Lower lobe of right lung (tissue), 2 donors: Measurements from ENCODE around the gene HPCAL1. TPM values are rescaled to one million over a fixed set of nuclear protein-coding genes. Genes with fewer than 3 reads are reported as not detected.

Experiments
- ATAC-seq, 2 donors: fragments of 200-7000 bp; cut with Tn5 transposase; one replicate each; pipeline ENCODE4 v1.9.1; 2020 to 2022; ENCODE audit warnings: mild to moderate bottlenecking in 2 of 2, moderate library complexity in 2 of 2
- DNase-seq: peaks from one replicate; pipeline ENCODE4 v3.0.0-alpha.2; 2020
- H3K27ac ChIP-seq: fragments of 200-600 bp; one replicate; pipeline ENCODE4 v1.8.0; 2022
- H3K27me3 ChIP-seq: fragments of 200-600 bp; one replicate; pipeline ENCODE4 v1.8.0; 2022; ENCODE audit warnings: low read depth
- H3K36me3 ChIP-seq: fragments of 200-600 bp; one replicate; pipeline ENCODE4 v1.8.0; 2022; ENCODE audit warnings: mild to moderate bottlenecking
- H3K4me1 ChIP-seq: fragments of 200-600 bp; one replicate; pipeline ENCODE4 v1.8.0; 2022
- H3K4me3 ChIP-seq: fragments of 200-600 bp; one replicate; pipeline ENCODE4 v1.8.0; 2022; ENCODE audit warnings: mild to moderate bottlenecking
- H3K9me3 ChIP-seq: fragments of 200-600 bp; one replicate; pipeline ENCODE4 v1.8.0; 2022
- intact Hi-C: fragments of 100-400 bp; cut with DNase I; formaldehyde crosslinking; loops from one replicate; pipeline ENCODE4 v1.11.0; 2022
- total RNA-seq: library from RNA; stranded (reverse); fragmentation: NEBNext Ultra II Directional; extraction: Animal tissue kit (Norgen Biotek cat#: 25700); gene quantifications from one replicate; pipeline ENCODE4 v1.2.1, GENCODE V29; 2021
- TF ChIP-seq, protein P1 (sequence below): fragments of 200-600 bp; IDR thresholded peaks from one replicate; pipeline ENCODE4 v1.8.0; 2022; ENCODE audit warnings: antibody characterized with exemption, mild to moderate bottlenecking
- donor health status: DM: no; HTN: yes; CAD: no; lungs with severe emphysema.

Gene HPCAL1
- total RNA-seq, 1 donor from 2014 or later, result 132 TPM

GRCh38 chr2:10381997-10382353 lies 79.3 kb downstream of the HPCAL1 start:
- TF ChIP-seq, protein P1, sequence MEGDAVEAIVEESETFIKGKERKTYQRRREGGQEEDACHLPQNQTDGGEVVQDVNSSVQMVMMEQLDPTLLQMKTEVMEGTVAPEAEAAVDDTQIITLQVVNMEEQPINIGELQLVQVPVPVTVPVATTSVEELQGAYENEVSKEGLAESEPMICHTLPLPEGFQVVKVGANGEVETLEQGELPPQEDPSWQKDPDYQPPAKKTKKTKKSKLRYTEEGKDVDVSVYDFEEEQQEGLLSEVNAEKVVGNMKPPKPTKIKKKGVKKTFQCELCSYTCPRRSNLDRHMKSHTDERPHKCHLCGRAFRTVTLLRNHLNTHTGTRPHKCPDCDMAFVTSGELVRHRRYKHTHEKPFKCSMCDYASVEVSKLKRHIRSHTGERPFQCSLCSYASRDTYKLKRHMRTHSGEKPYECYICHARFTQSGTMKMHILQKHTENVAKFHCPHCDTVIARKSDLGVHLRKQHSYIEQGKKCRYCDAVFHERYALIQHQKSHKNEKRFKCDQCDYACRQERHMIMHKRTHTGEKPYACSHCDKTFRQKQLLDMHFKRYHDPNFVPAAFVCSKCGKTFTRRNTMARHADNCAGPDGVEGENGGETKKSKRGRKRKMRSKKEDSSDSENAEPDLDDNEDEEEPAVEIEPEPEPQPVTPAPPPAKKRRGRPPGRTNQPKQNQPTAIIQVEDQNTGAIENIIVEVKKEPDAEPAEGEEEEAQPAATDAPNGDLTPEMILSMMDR, result no peak
- intact Hi-C loops, result no loop called here
- ATAC-seq (no peak), DNase-seq (no peak)
- Histone ChIP-seq H3K4me3 (no peak overlapping the region), H3K36me3 (no peaks in the 10 kb centered on the region), H3K27me3 (no peaks in the 10 kb centered on the region), H3K9me3 (no peaks in the 10 kb centered on the region), H3K4me1 (peaks cover 93% of the 10 kb centered on the region), H3K27ac (peak overlapping the region; percentile 0)

GRCh38 chr2:10382354-10383061 lies 79.8 kb downstream of the HPCAL1 start:
- Histone ChIP-seq H3K36me3 (no peaks in the 10 kb centered on the region), H3K27ac (peak overlapping the region; percentile 68), H3K4me3 (peak overlapping the region; percentile 22), H3K4me1 (peaks cover 98% of the 10 kb centered on the region), H3K27me3 (no peaks in the 10 kb centered on the region), H3K9me3 (no peaks in the 10 kb centered on the region)
- intact Hi-C loops, result no loop called here
- TF ChIP-seq, protein P1, result no peak
- DNase-seq (peak; percentile 87), ATAC-seq (peak; percentile 63 to 65)

DNA sequence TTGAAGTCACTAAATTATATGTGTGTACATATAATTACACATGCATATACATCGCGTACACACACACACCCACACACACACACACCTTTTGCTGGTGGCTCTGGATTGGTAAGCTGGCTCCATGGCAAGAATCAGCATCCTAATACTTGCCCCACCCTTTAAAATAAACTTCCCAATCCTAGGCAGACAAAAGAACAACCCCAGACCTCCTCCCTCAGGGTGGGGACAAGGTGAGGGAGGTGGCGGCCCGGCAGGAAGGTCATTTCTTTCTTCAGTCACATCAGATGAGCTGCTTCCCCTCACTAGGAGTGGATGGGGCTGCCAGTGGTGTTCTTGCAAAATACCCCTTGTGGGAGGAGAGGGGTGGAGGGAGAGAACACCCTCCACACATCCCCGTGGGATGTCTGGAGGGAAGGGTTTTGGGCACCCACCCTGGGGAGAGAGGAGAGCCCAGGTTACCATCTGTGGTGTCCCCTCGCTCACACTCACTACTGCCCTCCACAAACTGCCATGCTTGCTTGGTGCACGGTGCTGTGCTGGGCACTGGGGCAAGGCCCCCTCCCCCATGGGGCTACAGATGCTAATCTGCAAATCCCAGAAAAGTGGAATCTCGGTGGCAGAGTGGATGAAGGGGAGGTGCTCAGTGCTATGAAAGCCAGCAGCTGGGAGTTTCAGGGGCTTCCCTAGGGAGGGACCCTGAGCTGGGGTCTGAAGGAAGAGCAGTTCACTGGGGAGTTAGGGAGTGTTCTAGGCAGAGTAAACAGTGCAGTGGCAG lies 81.4 kb downstream of the HPCAL1 start:
- TF ChIP-seq, protein P1, result no peak
- Histone ChIP-seq H3K4me1 (peaks cover 100% of the 10 kb centered on the region), H3K27ac (peak overlapping the region; percentile 61), H3K36me3 (no peaks in the 10 kb centered on the region), H3K9me3 (no peaks in the 10 kb centered on the region), H3K27me3 (no peaks in the 10 kb centered on the region), H3K4me3 (no peak overlapping the region)
- ATAC-seq, result no peak
- no peak for DNase-seq
- intact Hi-C loops, result no loop called here

DNA sequence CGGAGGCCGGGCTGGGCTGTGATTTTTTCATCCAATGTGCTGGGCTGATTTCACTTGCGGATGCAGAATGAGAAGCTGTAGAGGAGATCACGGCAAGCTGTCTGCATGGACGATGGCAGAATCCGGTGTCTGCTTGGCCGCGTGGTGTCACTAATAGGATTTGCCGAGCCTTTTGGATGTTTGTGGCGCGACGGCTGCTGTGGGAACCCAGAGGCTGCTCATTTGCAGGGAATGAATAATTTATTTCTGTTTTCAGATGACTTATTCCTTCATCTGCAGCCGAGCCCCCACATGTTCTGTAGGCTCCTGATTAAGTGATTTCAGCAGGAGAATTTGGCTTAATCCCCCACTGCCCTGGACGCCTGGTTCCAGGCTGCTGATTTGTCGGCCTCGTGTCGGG lies 82.8 kb downstream of the HPCAL1 start:
- intact Hi-C loops, result no loop called here

GRCh38 chr2:10385933-10386773 lies 83.4 kb downstream of the HPCAL1 start:
- no peaks in the 10 kb centered on the region for H3K27me3 ChIP-seq
- TF ChIP-seq, protein P1, result no peak
- no peak overlapping the region for H3K4me3 ChIP-seq
- no peaks in the 10 kb centered on the region for H3K36me3 ChIP-seq
- no peaks in the 10 kb centered on the region for H3K9me3 ChIP-seq
- intact Hi-C loops, result no loop called here
- no peak for DNase-seq
- H3K27ac ChIP-seq, result peak overlapping the region; percentile 61
- peak; percentile 12 to 51 for ATAC-seq
- H3K4me1 ChIP-seq, result peaks cover 100% of the 10 kb centered on the region

More for the DNA sequence above, 82.8 kb downstream of the HPCAL1 start:
- DNase-seq (no peak), ATAC-seq (no peak)
- Histone ChIP-seq H3K27ac (peak overlapping the region; percentile 61), H3K9me3 (no peaks in the 10 kb centered on the region), H3K27me3 (no peaks in the 10 kb centered on the region), H3K4me3 (no peak overlapping the region), H3K36me3 (no peaks in the 10 kb centered on the region), H3K4me1 (peaks cover 100% of the 10 kb centered on the region)
- TF ChIP-seq, protein P1, result no peak
